Osteoblast (primary cell): ENCODE results near the gene POP7. TPM values are rescaled to one million over a fixed set of nuclear protein-coding genes. Genes with fewer than 3 reads are reported as not detected.

ENCODE experiments used
- DNase-seq: peaks from one replicate; pipeline ENCODE4 v3.0.0; 2011; ENCODE audit warnings: low spot score, mixed read lengths; ENCODE audit not compliant: insufficient read length; ENCODE audit errors: missing footprints
- H2AFZ ChIP-seq: 2 replicates; pipeline ENCODE4 v1.6.0; 2011; ENCODE audit warnings: mild to moderate bottlenecking, low read length
- H3K27ac ChIP-seq: 2 replicates; pipeline ENCODE4 v1.5.1; 2011; ENCODE audit warnings: mild to moderate bottlenecking, low read depth, low read length, moderate library complexity
- H3K27me3 ChIP-seq: 2 replicates; pipeline ENCODE4 v1.6.0; 2012; ENCODE audit warnings: mild to moderate bottlenecking, control low read depth, inconsistent platforms, low read length, moderate library complexity; ENCODE audit not compliant: insufficient read depth
- H3K36me3 ChIP-seq: 2 replicates; pipeline ENCODE4 v1.5.1; 2011; ENCODE audit warnings: mild to moderate bottlenecking, low read length, control low read depth, moderate library complexity; ENCODE audit not compliant: insufficient read depth
- H3K4me1 ChIP-seq: 2 replicates; pipeline ENCODE4 v1.5.1; 2011; ENCODE audit warnings: mild to moderate bottlenecking, low read length, control low read depth, moderate library complexity; ENCODE audit not compliant: insufficient read depth
- H3K4me2 ChIP-seq: 2 replicates; pipeline ENCODE4 v1.6.0; 2011; ENCODE audit warnings: mild to moderate bottlenecking, low read length; ENCODE audit not compliant: insufficient read depth
- H3K4me3 ChIP-seq: fragments of 200-600 bp; sonication (generic); 3 replicates; pipeline ENCODE4 v1.5.1; 2012; ENCODE audit warnings: mild to moderate bottlenecking, low read length, inconsistent platforms; ENCODE audit not compliant: insufficient read depth
- H3K79me2 ChIP-seq: 2 replicates; pipeline ENCODE4 v1.6.0; 2012; ENCODE audit warnings: mild to moderate bottlenecking, low read length, control low read depth, inconsistent platforms; ENCODE audit not compliant: insufficient read depth
- H3K9me3 ChIP-seq: 2 replicates; pipeline ENCODE4 v1.5.1; 2011; ENCODE audit warnings: low read depth, low read length, control low read depth
- H4K20me1 ChIP-seq: 2 replicates; pipeline ENCODE4 v1.6.0; 2012; ENCODE audit warnings: mild to moderate bottlenecking, low read length, control low read depth; ENCODE audit not compliant: insufficient read depth
- total RNA-seq: library from RNA; depleted of rRNA; stranded (reverse); fragments of >200 nt; gene quantifications from 2 replicates; pipeline ENCODE4 v1.2.3, GENCODE V29; 2012
- TF ChIP-seq, protein P1 (sequence below): IDR thresholded peaks from 2 replicates; pipeline ENCODE4 v1.5.1; 2011; ENCODE audit warnings: mild to moderate bottlenecking, low read depth, low read length, moderate library complexity; ENCODE audit errors: extremely low read depth

POP7 gene
- total RNA-seq, 1 donor = 25.7 TPM

DNA sequence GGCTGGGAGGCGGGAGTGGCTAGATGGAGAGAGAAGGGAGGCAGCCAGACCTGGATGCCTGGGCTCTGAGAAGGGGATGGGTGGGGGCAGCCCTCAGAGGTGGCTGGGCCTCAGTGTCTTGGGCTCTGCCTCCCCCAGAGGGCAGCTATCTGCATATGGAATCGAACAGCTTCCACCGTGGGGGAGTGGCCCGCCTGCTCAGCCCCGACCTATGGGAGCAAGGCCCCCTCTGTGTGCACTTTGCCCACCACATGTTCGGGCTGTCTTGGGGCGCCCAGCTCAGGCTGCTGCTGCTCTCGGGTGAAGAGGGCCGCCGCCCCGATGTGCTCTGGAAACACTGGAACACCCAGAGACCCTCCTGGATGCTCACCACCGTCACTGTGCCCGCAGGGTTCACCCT, 30.8 kb downstream of the POP7 start:
- no peak for DNase-seq
- no peaks in the 10 kb centered on the region for H3K36me3 ChIP-seq
- H3K27me3 ChIP-seq = no peaks in the 10 kb centered on the region
- no peaks in the 10 kb centered on the region for H3K4me1 ChIP-seq
- H3K27ac ChIP-seq = no peak overlapping the region
- H3K9me3 ChIP-seq = no peaks in the 10 kb centered on the region
- no peak overlapping the region for H2AFZ ChIP-seq
- H3K4me2 ChIP-seq = no peak overlapping the region
- TF ChIP-seq, protein P1, sequence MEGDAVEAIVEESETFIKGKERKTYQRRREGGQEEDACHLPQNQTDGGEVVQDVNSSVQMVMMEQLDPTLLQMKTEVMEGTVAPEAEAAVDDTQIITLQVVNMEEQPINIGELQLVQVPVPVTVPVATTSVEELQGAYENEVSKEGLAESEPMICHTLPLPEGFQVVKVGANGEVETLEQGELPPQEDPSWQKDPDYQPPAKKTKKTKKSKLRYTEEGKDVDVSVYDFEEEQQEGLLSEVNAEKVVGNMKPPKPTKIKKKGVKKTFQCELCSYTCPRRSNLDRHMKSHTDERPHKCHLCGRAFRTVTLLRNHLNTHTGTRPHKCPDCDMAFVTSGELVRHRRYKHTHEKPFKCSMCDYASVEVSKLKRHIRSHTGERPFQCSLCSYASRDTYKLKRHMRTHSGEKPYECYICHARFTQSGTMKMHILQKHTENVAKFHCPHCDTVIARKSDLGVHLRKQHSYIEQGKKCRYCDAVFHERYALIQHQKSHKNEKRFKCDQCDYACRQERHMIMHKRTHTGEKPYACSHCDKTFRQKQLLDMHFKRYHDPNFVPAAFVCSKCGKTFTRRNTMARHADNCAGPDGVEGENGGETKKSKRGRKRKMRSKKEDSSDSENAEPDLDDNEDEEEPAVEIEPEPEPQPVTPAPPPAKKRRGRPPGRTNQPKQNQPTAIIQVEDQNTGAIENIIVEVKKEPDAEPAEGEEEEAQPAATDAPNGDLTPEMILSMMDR = no peak
- no peaks in the 10 kb centered on the region for H4K20me1 ChIP-seq
- no peaks in the 10 kb centered on the region for H3K79me2 ChIP-seq
- H3K4me3 ChIP-seq = no peak overlapping the region

DNA sequence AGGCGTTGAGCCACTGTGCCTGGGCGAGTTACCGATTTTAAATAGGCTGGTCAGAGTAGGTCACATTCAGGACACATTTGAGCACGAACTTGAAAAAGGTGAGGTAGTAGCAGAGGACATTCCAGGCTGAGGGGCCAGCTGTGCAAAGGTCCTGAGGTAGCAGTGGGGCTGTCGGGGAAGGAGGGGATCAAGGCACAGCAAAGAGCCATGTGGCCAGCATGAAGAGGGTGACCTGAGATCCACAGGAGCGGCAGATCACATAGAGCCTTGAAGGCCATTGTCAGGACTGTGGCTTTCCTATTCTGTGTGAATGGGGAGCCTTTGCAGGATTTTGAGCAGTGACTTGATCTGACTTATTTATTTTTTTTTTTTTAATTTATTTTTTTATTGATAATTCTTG, 34.0 kb downstream of the POP7 start:
- Histone ChIP-seq H3K9me3 (no peaks in the 10 kb centered on the region), H3K36me3 (no peaks in the 10 kb centered on the region), H3K79me2 (no peaks in the 10 kb centered on the region), H3K27me3 (no peaks in the 10 kb centered on the region), H4K20me1 (no peaks in the 10 kb centered on the region), H2AFZ (no peak overlapping the region), H3K4me3 (no peak overlapping the region), H3K27ac (no peak overlapping the region), H3K4me2 (no peak overlapping the region), H3K4me1 (no peaks in the 10 kb centered on the region)
- DNase-seq = no peak
- TF ChIP-seq, protein P1 = no peak

DNA sequence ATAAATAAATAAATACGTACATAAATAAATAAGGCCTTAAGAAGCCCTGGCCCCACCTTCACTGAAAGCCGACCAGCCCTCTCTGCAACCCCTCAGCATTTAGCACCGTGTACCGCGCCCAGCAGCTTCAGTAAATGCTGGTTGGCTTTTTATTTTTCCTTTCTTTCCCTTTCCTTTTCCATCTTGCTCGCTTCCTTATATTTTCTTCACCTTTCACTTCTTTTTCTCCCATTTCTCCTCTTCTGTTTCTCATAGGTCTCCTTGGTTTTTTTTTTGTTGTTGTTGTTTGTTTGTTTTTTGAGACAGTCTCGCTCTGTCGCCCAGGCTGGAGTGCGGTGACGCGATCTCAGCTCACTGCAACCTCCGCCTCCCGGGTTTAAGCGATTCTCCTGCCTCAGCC, 38.7 kb downstream of the POP7 start:
- Histone ChIP-seq H2AFZ (no peak overlapping the region), H3K9me3 (no peaks in the 10 kb centered on the region), H3K36me3 (no peaks in the 10 kb centered on the region), H3K27me3 (no peaks in the 10 kb centered on the region), H3K4me3 (no peak overlapping the region), H4K20me1 (no peaks in the 10 kb centered on the region), H3K4me1 (no peaks in the 10 kb centered on the region), H3K79me2 (no peaks in the 10 kb centered on the region), H3K27ac (no peak overlapping the region), H3K4me2 (no peak overlapping the region)
- TF ChIP-seq, protein P1 = no peak
- DNase-seq = peak; percentile 50

DNA sequence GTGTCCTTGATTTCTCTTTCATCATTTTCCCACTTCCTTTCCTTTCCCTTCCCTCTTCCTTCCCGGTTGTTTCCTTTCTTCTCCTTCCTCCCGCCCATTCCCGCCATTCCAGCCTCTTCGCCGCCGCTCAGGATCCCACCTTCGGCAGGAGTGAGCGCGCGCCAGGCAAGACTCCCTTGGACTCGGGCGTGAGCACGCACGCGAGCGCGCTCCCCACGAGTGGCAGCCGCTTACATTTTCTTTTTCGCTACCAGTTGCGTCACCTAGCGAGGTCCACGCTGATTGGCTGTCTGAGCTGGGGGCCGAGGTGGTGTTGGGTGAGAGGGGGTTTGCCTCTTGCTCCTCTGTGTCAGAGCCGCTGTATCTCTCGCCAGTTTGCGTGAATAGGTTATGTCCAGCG, 39.3 kb downstream of the POP7 start:
- peak; percentile 62 for DNase-seq
- Histone ChIP-seq H3K4me3 (peak overlapping the region; percentile 69), H4K20me1 (no peaks in the 10 kb centered on the region), H3K4me2 (peak overlapping the region; percentile 75), H3K79me2 (no peaks in the 10 kb centered on the region), H3K27me3 (no peaks in the 10 kb centered on the region), H3K36me3 (no peaks in the 10 kb centered on the region), H2AFZ (peak overlapping the region; percentile 62), H3K9me3 (no peaks in the 10 kb centered on the region), H3K4me1 (no peaks in the 10 kb centered on the region), H3K27ac (no peak overlapping the region)
- TF ChIP-seq, protein P1 = no peak
